Muscle of leg (tissue), 11 donors: ENCODE results near the gene SLC31A1. TPM values are rescaled to one million over a fixed set of nuclear protein-coding genes. Genes with fewer than 3 reads are reported as not detected.

Source experiments
- DNase-seq: peaks from one replicate; pipeline ENCODE4 v3.0.0; 2013
- H3K27ac ChIP-seq: one replicate; pipeline ENCODE4 v1.5.1; 2013; ENCODE audit warnings: mild to moderate bottlenecking, low read length, control low read depth
- H3K27me3 ChIP-seq: one replicate; pipeline ENCODE4 v1.6.1; 2013; ENCODE audit warnings: low read length; ENCODE audit not compliant: control insufficient read depth, insufficient read depth
- H3K36me3 ChIP-seq: one replicate; pipeline ENCODE4 v1.6.1; 2013; ENCODE audit warnings: low read length; ENCODE audit not compliant: control insufficient read depth, insufficient read depth
- H3K4me1 ChIP-seq: one replicate; pipeline ENCODE4 v1.6.1; 2013; ENCODE audit warnings: low read length; ENCODE audit not compliant: control insufficient read depth, insufficient read depth
- H3K4me3 ChIP-seq: one replicate; pipeline ENCODE4 v1.5.1; 2013; ENCODE audit warnings: low read length, control low read depth
- H3K9me3 ChIP-seq: replicated peaks from 2 replicates; pipeline ENCODE4 v1.6.1; 2013; ENCODE audit warnings: low read depth, low read length; ENCODE audit not compliant: control insufficient read depth
- WGBS: methylation state at CpG from one replicate; pipeline ENCODE4 v1.1.5; 2013; ENCODE audit warnings: missing lambda C conversion rate; ENCODE audit not compliant: insufficient coverage; 5-methylcytosine and 5-hydroxymethylcytosine counted together
- polyA plus RNA-seq, 8 donors: library from polyadenylated mRNA; unstranded; fragments of 120-200 nt; gene quantifications; one replicate each; pipeline versions ENCODE4 v1.2.1 to v1.2.3, GENCODE V29; 2013; ENCODE audit warnings: inconsistent platforms in 1 of 8, low replicate concordance in 1 of 8; ENCODE audit not compliant: insufficient read length in 8 of 8, insufficient read depth in 1 of 8
- total RNA-seq: library from RNA; stranded (reverse); fragments of 120-200 nt; gene quantifications from one replicate; pipeline ENCODE4 v1.2.4, GENCODE V29; 2013

Gene SLC31A1
- total and polyA plus RNA-seq, 9 donors = 8.0 to 14.2 (median 10.1) TPM

GRCh38 chr9:113298924-113299770, 77.8 kb downstream of the SLC31A1 start:
- peaks cover 7% of the 10 kb centered on the region for H3K27me3 ChIP-seq
- WGBS = 78% methylated on average over 7 of the region's 15 CpGs
- DNase-seq = no peak

GRCh38 chr9:113299800-113300292, 78.5 kb downstream of the SLC31A1 start:
- no peak overlapping the region for H3K27ac ChIP-seq
- DNase-seq = peak; percentile 77
- WGBS = no CpG with 5 or more reads among the region's 8 CpGs
- H3K9me3 ChIP-seq = no peaks in the 10 kb centered on the region
- H3K4me3 ChIP-seq = no peak overlapping the region
- H3K36me3 ChIP-seq = no peaks in the 10 kb centered on the region
- H3K27me3 ChIP-seq = peaks cover 7% of the 10 kb centered on the region
- H3K4me1 ChIP-seq = peaks cover 2% of the 10 kb centered on the region

More at GRCh38 chr9:113298924-113299770, 77.8 kb downstream of the SLC31A1 start:
- Histone ChIP-seq H3K4me1 (peaks cover 2% of the 10 kb centered on the region), H3K27ac (no peak overlapping the region), H3K9me3 (no peaks in the 10 kb centered on the region), H3K4me3 (no peak overlapping the region), H3K36me3 (peaks cover under 1% of the 10 kb centered on the region)

GRCh38 chr9:113301548-113301947, 80.2 kb downstream of the SLC31A1 start:
- Histone ChIP-seq H3K4me1 (peaks cover 2% of the 10 kb centered on the region), H3K27me3 (peaks cover 7% of the 10 kb centered on the region), H3K27ac (no peak overlapping the region), H3K4me3 (no peak overlapping the region), H3K9me3 (no peaks in the 10 kb centered on the region), H3K36me3 (no peaks in the 10 kb centered on the region)
- no peak for DNase-seq
- 70% methylated on average over 2 of the region's 8 CpGs for WGBS

GRCh38 chr9:113302792-113303418, 81.6 kb downstream of the SLC31A1 start, which contains the start of gene RNF183:
Gene RNF183, minus strand, starts transcription at chr9:113303376. Its CDS starts 5,192 bp downstream, at chr9:113298184.
- Histone ChIP-seq H3K36me3 (no peaks in the 10 kb centered on the region), H3K9me3 (no peaks in the 10 kb centered on the region), H3K4me3 (no peak within 1 kb of the TSS), H3K27me3 (peaks cover 7% of the 10 kb centered on the region), H3K27ac (no peak within 1 kb of the TSS), H3K4me1 (peaks cover 2% of the 10 kb centered on the region)
- 66% methylated on average over 21 of the region's 25 CpGs for WGBS
- DNase-seq = no peak

- no peak for DNase-seq
- Histone ChIP-seq H3K27me3 (peaks cover 3% of the 10 kb centered on the region), H3K36me3 (no peaks in the 10 kb centered on the region), H3K9me3 (no peaks in the 10 kb centered on the region), H3K27ac (no peak overlapping the region), H3K4me3 (no peak overlapping the region), H3K4me1 (no peaks in the 10 kb centered on the region)
- no CpG with 5 or more reads among the region's 1 CpG for WGBS
Observed at GRCh38 chr9:113306566-113306965, 85.2 kb downstream of the SLC31A1 start.

- DNase-seq = no peak
- peaks cover 5% of the 10 kb centered on the region for H3K4me1 ChIP-seq
- no peak overlapping the region for H3K4me3 ChIP-seq
- H3K27ac ChIP-seq = no peak overlapping the region
- H3K36me3 ChIP-seq = no peaks in the 10 kb centered on the region
- 50% methylated on average over 6 of the region's 8 CpGs for WGBS
- no peaks in the 10 kb centered on the region for H3K9me3 ChIP-seq
- H3K27me3 ChIP-seq = peaks cover 3% of the 10 kb centered on the region
Observed at GRCh38 chr9:113307396-113307975, 86.1 kb downstream of the SLC31A1 start.

- no peaks in the 10 kb centered on the region for H3K36me3 ChIP-seq
- H3K9me3 ChIP-seq = no peaks in the 10 kb centered on the region
- WGBS = no CpG with 5 or more reads among the region's 2 CpGs
- no peak overlapping the region for H3K27ac ChIP-seq
- H3K4me3 ChIP-seq = no peak overlapping the region
- H3K4me1 ChIP-seq = peaks cover 9% of the 10 kb centered on the region
- DNase-seq = peak; percentile 55
- no peaks in the 10 kb centered on the region for H3K27me3 ChIP-seq
Observed at GRCh38 chr9:113309204-113309813, 88.0 kb downstream of the SLC31A1 start.

- Histone ChIP-seq H3K36me3 (no peaks in the 10 kb centered on the region), H3K4me1 (peaks cover 9% of the 10 kb centered on the region), H3K27me3 (no peaks in the 10 kb centered on the region), H3K27ac (no peak overlapping the region), H3K4me3 (no peak overlapping the region), H3K9me3 (no peaks in the 10 kb centered on the region)
- no CpG with 5 or more reads among the region's 3 CpGs for WGBS
- peak; percentile 19 for DNase-seq
Observed at GRCh38 chr9:113310538-113310937, 89.2 kb downstream of the SLC31A1 start.

- no peaks in the 10 kb centered on the region for H3K36me3 ChIP-seq
- no peak overlapping the region for H3K27ac ChIP-seq
- H3K4me3 ChIP-seq = no peak overlapping the region
- no peaks in the 10 kb centered on the region for H3K9me3 ChIP-seq
- H3K27me3 ChIP-seq = no peaks in the 10 kb centered on the region
- no peak for DNase-seq
- WGBS = no CpG with 5 or more reads among the region's 3 CpGs
- H3K4me1 ChIP-seq = peaks cover 9% of the 10 kb centered on the region
Observed at GRCh38 chr9:113311961-113312360, 90.6 kb downstream of the SLC31A1 start.
